Measurements from ENCODE around the gene USP19. TPM values are rescaled to one million over a fixed set of nuclear protein-coding genes. Genes with fewer than 3 reads are reported as not detected.

Gene USP19
- total RNA-seq, 1 experiment from 2014 or later: 66.3 TPM

- no peaks in the 10 kb centered on the region for H3K79me1 ChIP-seq (ENCODE audit: insufficient read depth, low read depth, low read length, poor library complexity, severe bottlenecking)
- no CpG with 5 or more reads among the region's 3 CpGs for whole genome bisulfite sequencing (ENCODE audit: extremely low coverage, insufficient read length, low lambda C conversion rate)
- H3K4me2 ChIP-seq (ENCODE audit: insufficient read depth, insufficient read length, low read length): no peak overlapping the region
- H3K14ac ChIP-seq (ENCODE audit: insufficient read depth, low read length): no peak overlapping the region
- H3K23ac ChIP-seq (ENCODE audit: insufficient read length, low read depth, low read length): no peak overlapping the region
- no peak overlapping the region for H4K5ac ChIP-seq (ENCODE audit: insufficient read length, low read depth, low read length)
- no peaks in the 10 kb centered on the region for H4K20me1 ChIP-seq (ENCODE audit: control insufficient read depth, insufficient read depth, insufficient read length)
- H3K56ac ChIP-seq (ENCODE audit: insufficient read length, low read depth, low read length): no peak overlapping the region
- Mint-ChIP-seq H3K4me3 (peak overlapping the region; percentile 69 to 83), H3K4me1 (peaks cover 8 to 12% of the 10 kb centered on the region in 2 experiments; a peak in 3 of 4 replicates), H3K27ac (peak overlapping the region in 1 of 3 experiments; percentile 55; a peak in 2 of 7 replicates), H3K27me3 (ENCODE audit: low read depth) (peaks cover 15% of the 10 kb centered on the region), H3K36me3 (ENCODE audit: insufficient read depth in 1 of 3, low read depth in 3 of 3) (no peaks in the 10 kb centered on the region), H3K9me3 (no peaks in the 10 kb centered on the region)
- no peak overlapping the region for H2BK120ac ChIP-seq (ENCODE audit: low read depth, low read length, poor library complexity, severe bottlenecking)
- H3K9me3 ChIP-seq (ENCODE audit: control insufficient read depth, low read depth, low read length): no peaks in the 10 kb centered on the region
- H3K9ac ChIP-seq (ENCODE audit: extremely low read depth, insufficient read length, low read length): no peak overlapping the region
- H3K27ac ChIP-seq (ENCODE audit: insufficient read length, low read depth, low read length): no peak overlapping the region
- no peaks in the 10 kb centered on the region for H3K79me2 ChIP-seq (ENCODE audit: insufficient read depth, low read length)
- no peak overlapping the region for H4K91ac ChIP-seq (ENCODE audit: insufficient read length, low read depth, low read length)
- no peak for DNase-seq
- H3K27me3 ChIP-seq (ENCODE audit: insufficient read depth, low read length): no peaks in the 10 kb centered on the region
- peaks cover 2% of the 10 kb centered on the region; the same call in 1 of the 2 replicates for H3K4me1 ChIP-seq (ENCODE audit: insufficient read depth, low read length)
- H2BK5ac ChIP-seq (ENCODE audit: insufficient read length, low read length): no peak overlapping the region
- H3K4ac ChIP-seq (ENCODE audit: low read depth, low read length): no peak overlapping the region
- no peak overlapping the region for H2BK12ac ChIP-seq (ENCODE audit: insufficient read length, low read depth, low read length)
- H2BK20ac ChIP-seq (ENCODE audit: low read depth, low read length, poor library complexity, severe bottlenecking): no peak overlapping the region
- H3T11ph ChIP-seq (ENCODE audit: low read length): no peak overlapping the region
- H2AFZ ChIP-seq (ENCODE audit: low read length): no peak overlapping the region
- no peak overlapping the region for H3K18ac ChIP-seq (ENCODE audit: insufficient read length, low read depth, low read length)
- H3K23me2 ChIP-seq (ENCODE audit: insufficient read length, low read depth, low read length, poor library complexity, severe bottlenecking): peaks cover 15% of the 10 kb centered on the region
- H2BK15ac ChIP-seq (ENCODE audit: low read depth, low read length): no peak overlapping the region
- H2AK5ac ChIP-seq (ENCODE audit: insufficient read length, low read length): no peak overlapping the region
- no peak overlapping the region for H4K8ac ChIP-seq (replicated peaks; ENCODE audit: insufficient read length, low read depth, low read length)
- TF ChIP-seq CTCF (conservative IDR thresholded peaks at IDR 0.05): peak; percentile 30; the same call in 1 of the 3 replicates
These were observed 14.0 kb upstream of the USP19 start for GRCh38 chr3:49134471-49135265.
